SJCRH30 (cell line): ENCODE measurements around the gene MINPP1. TPM values are rescaled to one million over a fixed set of nuclear protein-coding genes. Genes with fewer than 3 reads are reported as not detected.

Experiments
- DNase-seq, 2 experiments: peaks; one replicate each; pipeline ENCODE4 v3.0.0-alpha.2; 2015 to 2020
- H3K27ac ChIP-seq: fragments of 250-450 bp; sonication (Bioruptor Pico); 2 replicates; pipeline ENCODE4 v1.5.1; 2020; ENCODE audit warnings: mild to moderate bottlenecking, moderate library complexity
- H3K27me3 ChIP-seq: fragments of 250-450 bp; sonication (Bioruptor Pico); 2 replicates; pipeline ENCODE4 v1.5.1; 2020; ENCODE audit warnings: mild to moderate bottlenecking, moderate library complexity
- H3K36me3 ChIP-seq: fragments of 250-450 bp; sonication (Bioruptor Pico); 2 replicates; pipeline ENCODE4 v1.5.1; 2020; ENCODE audit warnings: mild to moderate bottlenecking, moderate library complexity
- H3K4me1 ChIP-seq: fragments of 250-450 bp; sonication (Bioruptor Pico); 2 replicates; pipeline ENCODE4 v1.5.1; 2020; ENCODE audit warnings: mild to moderate bottlenecking, moderate library complexity
- H3K4me3 ChIP-seq: fragments of 250-450 bp; sonication (Bioruptor Pico); 2 replicates; pipeline ENCODE4 v1.5.1; 2020; ENCODE audit warnings: mild to moderate bottlenecking, moderate library complexity
- H3K9me3 ChIP-seq: fragments of 250-450 bp; sonication (Bioruptor Pico); replicated peaks from 2 replicates; pipeline ENCODE4 v1.5.1; 2020; ENCODE audit warnings: mild to moderate bottlenecking, moderate library complexity
- total RNA-seq: library from RNA; depleted of rRNA; stranded (reverse); fragments of >200 nt; shearing (Covaris generic); gene quantifications from 2 replicates; pipeline ENCODE4 v1.2.3, GENCODE V29; 2014; rRNA removed

The MINPP1 gene
- total RNA-seq, 1 experiment from 2014 or later: 19.3 TPM

GRCh38 chr10:87596351-87596750 is 91.7 kb downstream of the MINPP1 start:
- no peak overlapping the region for H3K4me3 ChIP-seq
- no peaks in the 10 kb centered on the region for H3K4me1 ChIP-seq
- H3K9me3 ChIP-seq: no peaks in the 10 kb centered on the region
- no peaks in the 10 kb centered on the region for H3K36me3 ChIP-seq
- no peak overlapping the region for H3K27ac ChIP-seq
- no peak for DNase-seq
- no peaks in the 10 kb centered on the region for H3K27me3 ChIP-seq

- Histone ChIP-seq H3K27ac (no peak overlapping the region), H3K27me3 (no peaks in the 10 kb centered on the region), H3K4me3 (no peak overlapping the region), H3K36me3 (no peaks in the 10 kb centered on the region), H3K9me3 (no peaks in the 10 kb centered on the region), H3K4me1 (no peaks in the 10 kb centered on the region)
- no peak for DNase-seq
Observed at GRCh38 chr10:87598700-87599099, 94.0 kb downstream of the MINPP1 start.

GRCh38 chr10:87600581-87600980 is 95.9 kb downstream of the MINPP1 start:
- DNase-seq: no peak
- no peaks in the 10 kb centered on the region for H3K27me3 ChIP-seq
- no peaks in the 10 kb centered on the region for H3K36me3 ChIP-seq
- no peak overlapping the region for H3K4me3 ChIP-seq
- H3K27ac ChIP-seq: no peak overlapping the region
- no peaks in the 10 kb centered on the region for H3K4me1 ChIP-seq
- H3K9me3 ChIP-seq: no peaks in the 10 kb centered on the region

Other genes starting within 250 kb of the MINPP1 start
- 0.59 and 0.89 TPM in 2 replicates for gene NUTM2D, start 147.1 kb upstream of the MINPP1 start, total RNA-seq
- gene PAPSS2, start 155.0 kb downstream of the MINPP1 start, total RNA-seq: 1.4 and 1.5 TPM in 2 replicates